Keratinocyte (primary cell): ENCODE measurements around the gene HELZ.

Source experiments
- EZH2 ChIP-seq: IDR thresholded peaks from one replicate; pipeline ENCODE4 v1.6.1; 2012; ENCODE audit warnings: inconsistent platforms, mild to moderate bottlenecking, low read length, moderate library complexity
- TF ChIP-seq, protein P1 (sequence below), 3 experiments: IDR thresholded peaks in 1 of 3; conservative IDR thresholded peaks in 1 of 3; optimal IDR thresholded peaks in 1 of 3; 2 replicates in 2 of 3; 3 replicates in 1 of 3; pipeline versions ENCODE3 to v1.5.1; 2011; ENCODE audit warnings: low read length in 3 of 3, mild to moderate bottlenecking in 3 of 3, moderate library complexity in 2 of 3, control low read depth in 1 of 3, inconsistent platforms in 1 of 3; ENCODE audit not compliant: insufficient read depth in 2 of 3; ENCODE audit errors: extremely low read depth in 1 of 3

GRCh38 chr17:67038861-67039365 is 206.1 kb downstream of the HELZ start:
- TF ChIP-seq, protein P1, sequence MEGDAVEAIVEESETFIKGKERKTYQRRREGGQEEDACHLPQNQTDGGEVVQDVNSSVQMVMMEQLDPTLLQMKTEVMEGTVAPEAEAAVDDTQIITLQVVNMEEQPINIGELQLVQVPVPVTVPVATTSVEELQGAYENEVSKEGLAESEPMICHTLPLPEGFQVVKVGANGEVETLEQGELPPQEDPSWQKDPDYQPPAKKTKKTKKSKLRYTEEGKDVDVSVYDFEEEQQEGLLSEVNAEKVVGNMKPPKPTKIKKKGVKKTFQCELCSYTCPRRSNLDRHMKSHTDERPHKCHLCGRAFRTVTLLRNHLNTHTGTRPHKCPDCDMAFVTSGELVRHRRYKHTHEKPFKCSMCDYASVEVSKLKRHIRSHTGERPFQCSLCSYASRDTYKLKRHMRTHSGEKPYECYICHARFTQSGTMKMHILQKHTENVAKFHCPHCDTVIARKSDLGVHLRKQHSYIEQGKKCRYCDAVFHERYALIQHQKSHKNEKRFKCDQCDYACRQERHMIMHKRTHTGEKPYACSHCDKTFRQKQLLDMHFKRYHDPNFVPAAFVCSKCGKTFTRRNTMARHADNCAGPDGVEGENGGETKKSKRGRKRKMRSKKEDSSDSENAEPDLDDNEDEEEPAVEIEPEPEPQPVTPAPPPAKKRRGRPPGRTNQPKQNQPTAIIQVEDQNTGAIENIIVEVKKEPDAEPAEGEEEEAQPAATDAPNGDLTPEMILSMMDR (optimal IDR thresholded peaks at IDR 0.05 in 1 of 3, IDR thresholded peaks at IDR 0.05 in 1 of 3, conservative IDR thresholded peaks at IDR 0.05 in 1 of 3; ENCODE audit: extremely low read depth in 1 of 3, insufficient read depth in 2 of 3, low read length in 3 of 3) = no peak
- TF ChIP-seq EZH2 = no peak
